Adipocyte (in vitro differentiated cells): Measurements from ENCODE around the gene LRRTM4.
"Not testable (repeated sequence)": the region's sequence is repeated elsewhere in the genome, so short reads cannot be mapped to it uniquely, and the experiment has no call there.

Source experiments
- DNase-seq: peaks from one replicate; pipeline ENCODE4 v3.0.0-alpha.2; 2015; ENCODE audit warnings: low read depth
- H3K27me3 ChIP-seq: replicated peaks from 2 replicates; pipeline ENCODE4 v1.7.0; 2013; ENCODE audit warnings: mild to moderate bottlenecking, low read length, moderate library complexity; ENCODE audit not compliant: control insufficient read depth, insufficient read depth
- H3K36me3 ChIP-seq: 2 replicates; pipeline ENCODE4 v1.7.0; 2013; ENCODE audit warnings: low read length, mild to moderate bottlenecking, moderate library complexity; ENCODE audit not compliant: control insufficient read depth, insufficient read depth, severe bottlenecking
- H3K4me1 ChIP-seq: 2 replicates; pipeline ENCODE4 v1.7.0; 2013; ENCODE audit warnings: mild to moderate bottlenecking, low read length, moderate library complexity; ENCODE audit not compliant: control insufficient read depth, insufficient read depth
- H3K4me3 ChIP-seq: 2 replicates; pipeline ENCODE4 v1.7.0; 2013; ENCODE audit warnings: mild to moderate bottlenecking, low read length, moderate library complexity
- H3K9ac ChIP-seq: 2 replicates; pipeline ENCODE4 v1.7.0; 2013; ENCODE audit warnings: mild to moderate bottlenecking, low read length, moderate library complexity
- H3K9me3 ChIP-seq: 2 replicates; pipeline ENCODE4 v1.7.0; 2013; ENCODE audit warnings: mild to moderate bottlenecking, low read length, moderate library complexity; ENCODE audit not compliant: control insufficient read depth

LRRTM4 gene

GRCh38 chr2:77210725-77211124 lies 311.5 kb downstream of the LRRTM4 start:
- H3K36me3 ChIP-seq = no peaks in the 10 kb centered on the region
- DNase-seq = no peak
- H3K27me3 ChIP-seq = no peaks in the 10 kb centered on the region
- no peaks in the 10 kb centered on the region for H3K4me1 ChIP-seq
- H3K9ac ChIP-seq = no peak overlapping the region
- H3K9me3 ChIP-seq = no peaks in the 10 kb centered on the region
- H3K4me3 ChIP-seq = no peak overlapping the region

DNA sequence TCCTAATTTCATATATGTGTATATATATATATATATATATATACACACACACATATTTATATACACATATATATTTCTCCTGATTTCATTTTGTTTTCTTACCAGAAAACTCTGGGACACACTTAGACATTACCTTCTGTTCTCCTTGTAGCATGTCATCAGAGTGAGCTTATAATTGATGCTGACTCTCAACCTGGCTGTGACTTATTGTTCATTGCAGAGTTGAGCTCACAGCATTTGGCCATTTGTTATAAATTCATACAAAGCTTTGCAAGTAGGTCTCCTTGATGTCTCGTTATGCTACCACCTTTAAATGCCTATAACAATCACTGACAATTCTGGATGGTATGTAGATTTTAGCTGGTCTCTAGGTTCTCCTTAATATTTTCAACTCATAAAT lies 314.8 kb downstream of the LRRTM4 start:
- no peak for DNase-seq
- Histone ChIP-seq H3K9ac (no peak overlapping the region), H3K27me3 (no peaks in the 10 kb centered on the region), H3K9me3 (no peaks in the 10 kb centered on the region), H3K4me3 (no peak overlapping the region), H3K4me1 (no peaks in the 10 kb centered on the region), H3K36me3 (no peaks in the 10 kb centered on the region)

DNA sequence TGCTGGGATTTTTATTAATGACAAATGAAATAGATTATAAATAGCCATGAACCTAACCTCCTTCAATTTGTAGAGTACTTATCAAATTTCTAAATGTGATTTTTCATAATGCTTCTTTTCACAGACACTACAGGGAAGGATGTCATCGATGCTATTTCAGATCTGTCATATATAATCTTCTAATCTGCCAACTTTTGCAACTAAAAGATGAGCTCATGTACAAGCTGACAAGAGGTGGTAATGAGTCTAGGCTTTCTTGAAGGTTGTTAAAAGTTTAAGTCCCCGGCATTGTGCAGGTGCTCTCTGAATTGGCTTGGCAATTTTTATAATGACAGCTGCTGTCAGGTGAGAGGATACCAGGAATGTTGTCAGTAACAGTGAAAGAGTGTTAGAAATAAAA lies 320.4 kb downstream of the LRRTM4 start:
- H3K9me3 ChIP-seq = no peaks in the 10 kb centered on the region
- no peaks in the 10 kb centered on the region for H3K36me3 ChIP-seq
- H3K27me3 ChIP-seq = no peaks in the 10 kb centered on the region
- H3K9ac ChIP-seq = no peak overlapping the region
- no peak overlapping the region for H3K4me3 ChIP-seq
- DNase-seq = no peak
- H3K4me1 ChIP-seq = no peaks in the 10 kb centered on the region

GRCh38 chr2:77199411-77199810 lies 322.8 kb downstream of the LRRTM4 start:
- Histone ChIP-seq H3K4me3 (no peak overlapping the region), H3K4me1 (no peaks in the 10 kb centered on the region), H3K9me3 (no peaks in the 10 kb centered on the region), H3K27me3 (no peaks in the 10 kb centered on the region), H3K36me3 (no peaks in the 10 kb centered on the region), H3K9ac (no peak overlapping the region)
- no peak for DNase-seq

DNA sequence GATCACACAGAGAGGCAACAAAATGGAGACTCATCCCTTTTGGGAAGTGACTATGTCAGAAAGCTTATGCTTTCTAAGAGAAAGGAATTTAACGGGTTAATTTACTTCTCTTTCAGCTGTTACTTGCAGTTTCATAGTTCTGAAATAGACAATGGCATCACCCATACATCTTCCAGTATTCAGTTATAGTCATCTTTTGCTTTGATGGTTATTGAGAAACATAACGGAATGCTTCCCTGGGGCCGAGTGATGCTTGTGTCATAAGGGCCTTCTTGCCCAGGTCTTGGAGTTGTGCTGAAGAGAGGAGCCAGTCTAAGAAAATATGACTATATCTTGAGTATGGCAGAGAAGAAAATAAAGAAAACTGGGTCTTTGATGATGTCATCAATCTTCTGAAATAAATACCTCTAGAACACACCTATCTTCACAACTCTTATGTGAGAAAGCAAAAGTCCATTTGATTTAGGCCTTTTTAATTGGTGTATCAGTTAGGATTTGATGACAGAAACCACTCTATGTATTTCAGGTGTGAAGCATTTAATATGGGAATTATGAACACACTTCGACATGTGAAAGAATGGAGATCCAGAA lies 328.2 kb downstream of the LRRTM4 start:
- Histone ChIP-seq H3K4me3 (no peak overlapping the region), H3K9ac (no peak overlapping the region), H3K27me3 (no peaks in the 10 kb centered on the region), H3K9me3 (no peaks in the 10 kb centered on the region), H3K4me1 (no peaks in the 10 kb centered on the region), H3K36me3 (no peaks in the 10 kb centered on the region)
- DNase-seq = no peak

DNA sequence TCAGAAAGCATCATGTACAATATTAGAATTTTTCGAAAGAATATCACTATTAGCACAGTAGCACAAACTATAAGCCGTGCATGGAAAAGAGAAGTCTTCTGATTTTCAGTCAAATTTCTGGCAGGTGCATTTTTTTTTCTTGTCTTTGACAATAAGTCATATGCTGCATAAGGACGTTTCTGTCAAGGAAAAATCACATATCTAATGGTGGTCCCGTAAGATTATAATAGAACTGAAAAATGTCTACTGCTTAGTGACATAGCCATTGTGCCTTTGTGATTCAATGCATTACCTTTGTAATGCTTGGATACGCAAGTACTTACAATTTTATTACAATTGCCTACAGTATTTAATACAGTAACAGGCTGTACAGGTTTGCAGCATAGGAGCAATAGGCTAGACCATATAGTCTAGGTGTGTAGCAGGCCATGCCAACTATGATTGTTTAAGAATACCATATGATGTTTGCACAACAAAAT lies 329.3 kb downstream of the LRRTM4 start:
- H3K27me3 ChIP-seq = no peaks in the 10 kb centered on the region
- H3K9ac ChIP-seq = no peak overlapping the region
- no peaks in the 10 kb centered on the region for H3K4me1 ChIP-seq
- DNase-seq = no peak
- H3K4me3 ChIP-seq = no peak overlapping the region
- no peaks in the 10 kb centered on the region for H3K36me3 ChIP-seq
- H3K9me3 ChIP-seq = no peaks in the 10 kb centered on the region

GRCh38 chr2:77191665-77192064 lies 330.5 kb downstream of the LRRTM4 start:
- no peak overlapping the region for H3K4me3 ChIP-seq
- H3K27me3 ChIP-seq = no peaks in the 10 kb centered on the region
- no peaks in the 10 kb centered on the region for H3K9me3 ChIP-seq
- H3K9ac ChIP-seq = no peak overlapping the region
- DNase-seq = no peak
- no peaks in the 10 kb centered on the region for H3K4me1 ChIP-seq
- H3K36me3 ChIP-seq = no peaks in the 10 kb centered on the region

- DNase-seq = no peak
- Histone ChIP-seq H3K9me3 (no peaks in the 10 kb centered on the region), H3K27me3 (no peaks in the 10 kb centered on the region), H3K4me1 (no peaks in the 10 kb centered on the region), H3K36me3 (no peaks in the 10 kb centered on the region), H3K4me3 (no peak overlapping the region), H3K9ac (no peak overlapping the region)
Observed at GRCh38 chr2:77190721-77191346, 331.3 kb downstream of the LRRTM4 start.

- no peaks in the 10 kb centered on the region for H3K9me3 ChIP-seq
Observed at GRCh38 chr2:77185052-77185451, 337.1 kb downstream of the LRRTM4 start.

GRCh38 chr2:77179297-77179696 lies 342.9 kb downstream of the LRRTM4 start:
- no peaks in the 10 kb centered on the region for H3K27me3 ChIP-seq
- no peaks in the 10 kb centered on the region for H3K4me1 ChIP-seq
- H3K36me3 ChIP-seq = no peaks in the 10 kb centered on the region
- H3K9me3 ChIP-seq = no peaks in the 10 kb centered on the region
- no peak overlapping the region for H3K9ac ChIP-seq
- no peak overlapping the region for H3K4me3 ChIP-seq
- DNase-seq = no peak

More at GRCh38 chr2:77185052-77185451, 337.1 kb downstream of the LRRTM4 start:
- Histone ChIP-seq H3K9ac (no peak overlapping the region), H3K4me3 (no peak overlapping the region), H3K4me1 (no peaks in the 10 kb centered on the region), H3K36me3 (no peaks in the 10 kb centered on the region), H3K27me3 (no peaks in the 10 kb centered on the region)
- DNase-seq = no peak

DNA sequence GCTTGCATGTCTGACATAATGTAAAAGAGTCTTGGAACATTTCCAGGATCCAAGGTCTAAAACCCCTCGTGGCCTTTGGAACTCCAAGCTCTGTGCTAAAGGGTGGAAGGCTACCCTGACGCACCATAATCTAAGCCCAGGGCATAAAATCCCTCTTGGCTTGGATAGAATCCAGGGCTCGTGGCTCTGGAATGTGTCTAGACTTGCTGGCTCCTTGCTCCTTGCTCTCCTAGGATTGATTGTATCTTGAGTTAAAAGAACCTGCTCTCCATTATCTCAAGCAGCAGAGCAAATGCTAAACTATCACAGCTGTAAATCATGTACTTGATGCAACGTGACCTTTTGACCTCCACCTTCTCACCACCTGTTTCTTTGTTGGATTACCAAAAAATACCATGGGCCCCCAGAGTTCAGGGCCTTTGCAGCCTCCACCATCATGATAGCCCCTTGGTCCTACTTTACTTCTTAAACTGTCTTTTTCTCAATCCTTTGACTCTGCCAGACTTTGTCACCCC lies 346.9 kb downstream of the LRRTM4 start:
- H3K4me3 ChIP-seq, H3K9me3 ChIP-seq, H3K36me3 ChIP-seq, DNase-seq, H3K27me3 ChIP-seq, H3K9ac ChIP-seq, H3K4me1 ChIP-seq: not testable (repeated sequence)
